ENCODE measurements around the gene NHEJ1. TPM values are rescaled to one million over a fixed set of nuclear protein-coding genes. Genes with fewer than 3 reads are reported as not detected.

Gene NHEJ1
- total RNA-seq, 2 experiments from 2014 or later, result 7.2 to 8.5 TPM

DNA sequence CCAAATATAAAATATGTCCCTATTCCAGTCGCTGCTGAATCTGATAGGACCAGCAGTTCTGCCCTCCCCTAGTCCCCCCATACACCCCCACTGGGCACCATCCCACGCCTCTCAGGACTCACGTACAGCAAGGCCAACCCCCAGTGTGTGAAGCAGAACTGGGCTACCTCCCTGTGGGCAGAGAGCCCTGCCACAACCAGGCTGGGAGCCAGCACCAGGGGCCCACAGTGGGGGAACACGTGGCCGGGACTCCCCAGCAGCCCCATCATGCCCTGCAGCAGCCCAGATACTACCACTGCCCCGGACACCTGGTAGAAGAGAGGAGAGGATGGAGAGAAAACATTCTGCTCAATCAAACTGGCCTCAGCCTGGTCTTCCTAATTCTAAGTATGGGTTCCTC is 7.9 kb upstream of the NHEJ1 start:
- CTCF ChIA-PET, result no interaction called here
- intact Hi-C loops (cut with DNase I, micrococcal nuclease), result no loop called here
- TF ChIP-seq CTCF (IDR thresholded peaks at IDR 0.05), result no peak
- DNase-seq, result no peak
- H3K4me3 Mint-ChIP-seq, result no peak overlapping the region
- no peaks in the 10 kb centered on the region for H3K27me3 Mint-ChIP-seq
- no peaks in the 10 kb centered on the region for H3K9me3 ChIP-seq (ENCODE audit: control insufficient read depth in 1 of 2, insufficient read depth in 1 of 2, low read length in 2 of 2)
- POLR2A ChIA-PET, result no interaction called here
- H3K9me3 Mint-ChIP-seq, result no peaks in the 10 kb centered on the region
- H3K27ac ChIP-seq (ENCODE audit: low read depth in 1 of 2, low read length in 2 of 2), result no peak overlapping the region
- H3K4me1 ChIP-seq (ENCODE audit: insufficient read depth, low read length), result peaks cover 15% of the 10 kb centered on the region
- H3K27ac Mint-ChIP-seq, result no peak overlapping the region
- H3K27me3 ChIP-seq (ENCODE audit: control insufficient read depth in 1 of 2, insufficient read depth in 2 of 2, low read length in 2 of 2), result no peaks in the 10 kb centered on the region
- peaks cover 20% of the 10 kb centered on the region for H3K36me3 ChIP-seq (ENCODE audit: insufficient read depth, low read length)
- peaks cover 12% of the 10 kb centered on the region for H3K4me1 Mint-ChIP-seq (ENCODE audit: low read depth)
- ATAC-seq (ENCODE audit: poor library complexity), result no peak
- H3K4me3 ChIP-seq (ENCODE audit: low read length), result no peak overlapping the region
- H3K36me3 Mint-ChIP-seq (ENCODE audit: low read depth), result peaks cover 29% of the 10 kb centered on the region

- DNase-seq (no peak), ATAC-seq (ENCODE audit: poor library complexity) (no peak)
- H3K9me3 ChIP-seq (ENCODE audit: control insufficient read depth in 1 of 2, insufficient read depth in 1 of 2, low read length in 2 of 2), result no peaks in the 10 kb centered on the region
- CTCF ChIA-PET, result no interaction called here
- TF ChIP-seq CTCF (IDR thresholded peaks at IDR 0.05), result no peak
- POLR2A ChIA-PET, result no interaction called here
- H3K27me3 ChIP-seq (ENCODE audit: control insufficient read depth in 1 of 2, insufficient read depth in 2 of 2, low read length in 2 of 2), result no peaks in the 10 kb centered on the region
- H3K4me1 Mint-ChIP-seq (ENCODE audit: low read depth), result peaks cover 12% of the 10 kb centered on the region
- H3K4me1 ChIP-seq (ENCODE audit: insufficient read depth, low read length), result peaks cover 10% of the 10 kb centered on the region
- no peak overlapping the region for H3K4me3 ChIP-seq (ENCODE audit: low read length)
- intact Hi-C loops (cut with DNase I, micrococcal nuclease), result no loop called here
- H3K9me3 Mint-ChIP-seq, result no peaks in the 10 kb centered on the region
- no peaks in the 10 kb centered on the region for H3K27me3 Mint-ChIP-seq
- no peak overlapping the region for H3K27ac Mint-ChIP-seq
- peaks cover 24% of the 10 kb centered on the region for H3K36me3 Mint-ChIP-seq (ENCODE audit: low read depth)
- no peak overlapping the region for H3K27ac ChIP-seq (ENCODE audit: low read depth in 1 of 2, low read length in 2 of 2)
- peaks cover 15% of the 10 kb centered on the region for H3K36me3 ChIP-seq (ENCODE audit: insufficient read depth, low read length)
- no peak overlapping the region for H3K4me3 Mint-ChIP-seq
These were observed 7.4 kb upstream of the NHEJ1 start for GRCh38 chr2:219167997-219168396.

DNA sequence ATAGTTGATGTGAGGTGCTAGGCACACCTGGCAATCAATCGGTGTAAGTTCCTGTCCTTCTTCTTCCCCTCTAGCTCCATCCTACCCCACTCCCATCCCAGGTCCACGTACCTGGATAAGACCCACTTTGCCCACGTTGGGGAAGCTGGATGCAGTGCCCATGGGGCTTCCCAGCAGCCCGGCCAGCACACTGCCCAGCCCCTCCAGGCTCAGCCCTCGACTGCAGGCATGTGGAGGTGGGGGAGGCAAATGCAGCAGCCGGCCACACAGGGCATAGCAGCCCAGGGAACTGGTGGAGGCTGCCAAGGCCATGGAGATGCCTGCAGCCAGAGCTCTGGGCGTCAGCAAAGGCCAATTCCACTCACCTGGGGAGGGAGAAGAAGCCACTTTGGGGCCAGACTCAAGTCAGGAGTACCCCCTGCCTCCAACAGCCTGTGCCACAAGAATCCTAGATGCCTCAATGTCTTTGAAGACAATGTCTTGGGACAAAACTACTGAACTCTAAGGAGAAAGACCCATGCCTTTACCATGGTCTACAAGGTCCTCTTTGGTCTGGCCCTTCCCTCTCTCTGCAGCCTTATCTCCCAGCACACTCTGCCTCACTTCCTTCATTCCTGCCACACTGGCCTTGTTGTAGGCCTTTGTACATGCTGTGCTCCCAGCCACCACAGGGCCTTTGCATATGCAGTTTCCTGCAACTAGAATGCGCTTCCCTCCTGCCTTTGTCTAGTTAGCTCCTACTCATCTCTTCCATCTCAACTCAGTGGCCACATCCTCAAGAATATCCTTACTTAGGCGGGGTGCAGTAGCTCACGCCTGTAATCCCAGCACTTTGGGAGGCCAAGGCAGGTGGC is 4.7 kb upstream of the NHEJ1 start:
- Mint-ChIP-seq H3K9me3 (no peaks in the 10 kb centered on the region), H3K27ac (no peak overlapping the region), H3K4me3 (no peak overlapping the region), H3K4me1 (ENCODE audit: low read depth) (peaks cover 11% of the 10 kb centered on the region), H3K36me3 (ENCODE audit: low read depth) (peaks cover 4% of the 10 kb centered on the region), H3K27me3 (no peaks in the 10 kb centered on the region)
- H3K4me1 ChIP-seq (ENCODE audit: insufficient read depth, low read length), result peaks cover 8% of the 10 kb centered on the region
- no peak for DNase-seq
- peaks cover 2% of the 10 kb centered on the region for H3K36me3 ChIP-seq (ENCODE audit: insufficient read depth, low read length)
- H3K4me3 ChIP-seq (ENCODE audit: low read length), result no peak overlapping the region
- no peak for TF ChIP-seq CTCF (IDR thresholded peaks at IDR 0.05)
- intact Hi-C loops (cut with DNase I, micrococcal nuclease), result no loop called here
- no peak for ATAC-seq (ENCODE audit: poor library complexity)
- CTCF ChIA-PET, result interaction anchor here (1.0 kb wide), 1 partner anchor 113 kb away, joined by 3 read pairs; no protein-coding TSS in a partner anchor
- no peaks in the 10 kb centered on the region for H3K27me3 ChIP-seq (ENCODE audit: control insufficient read depth in 1 of 2, insufficient read depth in 2 of 2, low read length in 2 of 2)
- H3K9me3 ChIP-seq (ENCODE audit: control insufficient read depth in 1 of 2, insufficient read depth in 1 of 2, low read length in 2 of 2), result no peaks in the 10 kb centered on the region
- POLR2A ChIA-PET, result interaction anchor here (0.8 to 1.3 kb wide), 3 partner anchors 11 to 130 kb away, joined by 3 to 6 read pairs (median 5); partner anchors contain the start of genes CNPPD1 and ZFAND2B
- H3K27ac ChIP-seq (ENCODE audit: low read depth in 1 of 2, low read length in 2 of 2), result no peak overlapping the region
